ENCODE data around the gene AP1S2.
"Not testable (repeated sequence)": the region's sequence is repeated elsewhere in the genome, so short reads cannot be mapped to it uniquely, and the experiment has no call there.

The AP1S2 gene

DNA sequence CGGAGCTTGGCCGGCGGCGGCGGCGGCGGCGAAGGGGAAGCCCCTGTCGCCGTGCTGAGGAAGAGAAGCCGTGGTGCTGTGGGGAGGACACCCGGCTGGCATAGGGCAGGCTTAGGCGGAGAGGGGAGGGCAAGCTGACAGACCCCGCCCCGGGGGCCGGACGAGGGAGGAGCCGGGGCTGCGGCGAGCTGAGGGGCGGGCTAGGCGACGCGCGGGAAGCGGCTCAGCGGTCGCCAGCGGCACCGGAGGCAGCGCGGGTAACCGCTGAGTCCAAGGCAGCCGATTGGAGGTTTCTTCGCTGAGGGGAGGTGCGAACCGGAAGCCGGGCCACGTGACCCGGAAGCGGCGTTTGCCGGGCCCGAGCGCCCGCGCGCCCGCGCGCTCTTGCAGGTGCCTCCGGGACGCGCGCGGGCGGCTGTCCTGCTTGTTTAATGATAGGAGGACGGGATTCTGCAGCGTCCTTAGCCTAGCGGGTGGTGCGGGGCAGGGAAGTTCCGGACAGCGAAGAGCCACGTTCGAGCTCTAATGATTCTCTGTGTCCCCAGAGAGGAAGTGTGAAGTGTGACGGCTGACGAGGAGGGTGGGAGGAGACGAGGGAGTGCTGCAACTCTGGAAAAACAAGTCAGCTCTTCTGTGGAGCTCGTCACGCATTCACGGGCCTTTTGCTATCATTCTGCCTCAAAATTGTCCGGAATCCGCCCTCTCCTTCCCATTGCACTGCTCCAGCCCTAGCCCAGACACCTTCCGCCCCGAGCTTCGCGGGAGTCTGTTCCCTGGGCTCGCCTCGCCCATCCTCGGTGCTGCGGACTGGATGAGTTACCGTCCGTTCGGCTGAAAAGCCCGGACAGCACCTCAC lies at the start of gene AP1S2:
TSS of gene AP1S2 (minus strand) at position 102 of the 856 bp plus-strand sequence. CDS start 2,289 bp downstream, outside the sequence.
- Histone ChIP-seq H3K27ac (ENCODE audit: low read depth in 2 of 2, low read length in 2 of 2) (peak within 1 kb of the TSS; percentile 80 to 90), H3K36me3 (ENCODE audit: control insufficient read depth in 2 of 2, insufficient read depth in 2 of 2, low read length in 2 of 2) (no peaks in the 10 kb centered on the region), H3K4me3 (ENCODE audit: low read length in 2 of 2) (peak within 1 kb of the TSS; percentile 97 to 98), H3K9me3 (ENCODE audit: control insufficient read depth in 2 of 2, low read length in 2 of 2) (no peaks in the 10 kb centered on the region), H3K9ac (ENCODE audit: low read depth in 1 of 2, low read length in 2 of 2) (peak within 1 kb of the TSS; percentile 58 to 78), H3K27me3 (ENCODE audit: control insufficient read depth in 2 of 2, insufficient read depth in 2 of 2, low read length in 2 of 2) (peaks cover 0 to 2% of the 10 kb centered on the region in 2 donors), H3K4me1 (ENCODE audit: control insufficient read depth in 2 of 2, insufficient read depth in 2 of 2, low read length in 2 of 2) (peaks cover 6 to 9% of the 10 kb centered on the region in 2 donors)

DNA sequence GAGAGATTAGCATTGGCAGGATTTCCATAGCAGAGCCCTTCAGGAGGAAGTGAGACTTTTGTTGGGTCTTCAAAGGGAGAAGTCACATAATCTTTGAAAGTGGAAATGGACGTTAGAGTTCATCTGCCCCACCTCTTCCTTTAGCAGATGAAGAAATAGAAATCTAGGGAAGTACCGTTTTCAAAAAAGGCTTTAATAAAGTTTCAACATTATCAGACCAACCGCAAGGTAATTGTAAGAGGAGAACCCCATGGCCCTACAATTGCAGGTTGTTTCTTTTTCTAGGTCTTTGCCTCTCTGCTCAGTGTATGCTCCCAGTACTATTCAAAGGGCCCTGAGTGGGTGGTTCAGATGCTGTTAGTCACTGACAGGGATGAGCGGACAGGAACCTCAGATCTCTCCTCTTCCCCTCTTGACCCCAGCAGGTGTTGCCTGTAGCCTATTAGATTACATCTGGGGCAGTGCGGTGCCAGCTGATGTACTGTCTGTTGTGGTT lies 48.6 kb upstream of the AP1S2 start:
- Histone ChIP-seq H3K27me3 (ENCODE audit: control insufficient read depth in 2 of 2, insufficient read depth in 2 of 2, low read length in 2 of 2) (no peaks in the 10 kb centered on the region), H3K4me3 (ENCODE audit: low read length in 2 of 2) (no peak overlapping the region), H3K27ac (ENCODE audit: low read depth in 2 of 2, low read length in 2 of 2) (no peak overlapping the region), H3K4me1 (ENCODE audit: control insufficient read depth in 2 of 2, insufficient read depth in 2 of 2, low read length in 2 of 2) (no peaks in the 10 kb centered on the region), H3K9ac (ENCODE audit: low read depth in 1 of 2, low read length in 2 of 2) (no peak overlapping the region), H3K36me3 (ENCODE audit: control insufficient read depth in 2 of 2, insufficient read depth in 2 of 2, low read length in 2 of 2) (no peaks in the 10 kb centered on the region), H3K9me3 (ENCODE audit: control insufficient read depth in 2 of 2, low read length in 2 of 2) (no peaks in the 10 kb centered on the region)

DNA sequence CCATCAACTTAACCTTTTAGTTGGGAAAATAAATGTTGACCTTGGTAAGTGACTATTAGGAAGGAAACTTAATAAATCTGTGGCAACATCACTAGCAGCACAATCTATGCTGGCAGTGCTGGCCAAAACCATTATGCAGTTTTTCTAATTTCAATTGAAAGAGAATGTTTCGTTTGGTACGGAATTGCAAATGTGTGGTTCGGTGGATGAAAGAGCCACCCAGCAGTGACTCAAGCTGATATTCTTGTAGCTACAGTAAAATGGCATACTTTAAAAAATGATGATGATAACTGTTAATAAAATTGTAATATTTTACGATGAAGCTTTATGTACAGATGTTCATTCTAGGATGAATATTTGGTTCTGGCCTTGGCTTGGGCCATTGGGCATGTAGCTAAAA lies 40.7 kb upstream of the AP1S2 start:
- Histone ChIP-seq H3K27ac (ENCODE audit: low read depth in 2 of 2, low read length in 2 of 2) (no peak overlapping the region), H3K9ac (ENCODE audit: low read depth in 1 of 2, low read length in 2 of 2) (no peak overlapping the region), H3K36me3 (ENCODE audit: control insufficient read depth in 2 of 2, insufficient read depth in 2 of 2, low read length in 2 of 2) (no peaks in the 10 kb centered on the region), H3K4me3 (ENCODE audit: low read length in 2 of 2) (no peak overlapping the region), H3K9me3 (ENCODE audit: control insufficient read depth in 2 of 2, low read length in 2 of 2) (no peaks in the 10 kb centered on the region), H3K4me1 (ENCODE audit: control insufficient read depth in 2 of 2, insufficient read depth in 2 of 2, low read length in 2 of 2) (no peaks in the 10 kb centered on the region), H3K27me3 (ENCODE audit: control insufficient read depth in 2 of 2, insufficient read depth in 2 of 2, low read length in 2 of 2) (peaks cover 3 to 4% of the 10 kb centered on the region in 2 donors)

- peaks cover 3 to 4% of the 10 kb centered on the region in 2 donors for H3K27me3 ChIP-seq (ENCODE audit: control insufficient read depth in 2 of 2, insufficient read depth in 2 of 2, low read length in 2 of 2)
- H3K9me3 ChIP-seq (ENCODE audit: control insufficient read depth in 2 of 2, low read length in 2 of 2): no peaks in the 10 kb centered on the region
- H3K36me3 ChIP-seq (ENCODE audit: control insufficient read depth in 2 of 2, insufficient read depth in 2 of 2, low read length in 2 of 2): no peaks in the 10 kb centered on the region
- H3K4me1 ChIP-seq (ENCODE audit: control insufficient read depth in 2 of 2, insufficient read depth in 2 of 2, low read length in 2 of 2): no peaks in the 10 kb centered on the region
- no peak overlapping the region for H3K9ac ChIP-seq (ENCODE audit: low read depth in 1 of 2, low read length in 2 of 2)
- no peak overlapping the region for H3K27ac ChIP-seq (ENCODE audit: low read depth in 2 of 2, low read length in 2 of 2)
- H3K4me3 ChIP-seq (ENCODE audit: low read length in 2 of 2): no peak overlapping the region
Measured at GRCh38 chrX:15894724-15895123, 40.1 kb upstream of the AP1S2 start.

DNA sequence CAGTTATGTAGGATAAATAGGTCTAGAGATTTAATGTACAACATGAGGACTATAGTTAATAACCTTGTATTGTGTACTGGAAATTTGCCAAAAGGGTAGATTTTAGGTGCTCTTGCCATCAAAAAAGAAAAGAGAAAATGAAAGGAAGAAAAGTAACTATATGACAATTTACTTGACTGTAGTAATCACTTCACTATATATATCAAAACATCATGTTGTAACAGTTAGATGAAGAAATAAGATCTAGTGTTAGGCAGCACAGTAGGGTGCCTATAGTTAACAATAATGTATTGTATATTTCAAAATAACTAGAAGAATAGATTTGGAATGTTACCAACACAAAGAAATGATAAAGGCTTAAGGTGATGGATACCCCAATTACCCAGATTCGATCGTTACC lies 35.9 kb upstream of the AP1S2 start:
- H3K27ac ChIP-seq (ENCODE audit: low read depth in 2 of 2, low read length in 2 of 2): no peak overlapping the region
- H3K27me3 ChIP-seq (ENCODE audit: control insufficient read depth in 2 of 2, insufficient read depth in 2 of 2, low read length in 2 of 2): peaks cover 3 to 4% of the 10 kb centered on the region in 2 donors
- no peaks in the 10 kb centered on the region for H3K9me3 ChIP-seq (ENCODE audit: control insufficient read depth in 2 of 2, low read length in 2 of 2)
- no peak overlapping the region for H3K4me3 ChIP-seq (ENCODE audit: low read length in 2 of 2)
- H3K9ac ChIP-seq (ENCODE audit: low read depth in 1 of 2, low read length in 2 of 2): no peak overlapping the region
- no peaks in the 10 kb centered on the region for H3K36me3 ChIP-seq (ENCODE audit: control insufficient read depth in 2 of 2, insufficient read depth in 2 of 2, low read length in 2 of 2)
- H3K4me1 ChIP-seq (ENCODE audit: control insufficient read depth in 2 of 2, insufficient read depth in 2 of 2, low read length in 2 of 2): no peaks in the 10 kb centered on the region

DNA sequence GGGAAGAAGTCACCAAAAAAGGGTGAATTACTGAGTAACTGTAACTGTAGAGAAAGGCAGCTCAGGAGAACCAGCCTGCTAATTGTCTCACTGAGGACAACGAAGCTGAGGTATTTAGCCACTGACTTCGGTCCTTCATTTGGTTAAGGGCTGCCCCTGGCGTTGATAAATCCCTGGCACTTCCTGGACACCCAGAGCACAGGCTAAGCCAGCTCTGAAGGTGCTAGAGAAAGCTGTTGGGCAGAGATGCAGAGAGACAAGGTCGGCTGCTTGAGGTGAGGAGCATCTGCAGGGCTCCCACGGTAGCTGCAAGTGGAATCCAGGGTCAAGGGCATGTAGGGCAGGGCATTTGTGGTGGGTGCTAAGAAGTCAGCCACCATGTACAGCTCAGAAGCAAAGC lies 33.4 kb upstream of the AP1S2 start:
- Histone ChIP-seq H3K36me3 (ENCODE audit: control insufficient read depth in 2 of 2, insufficient read depth in 2 of 2, low read length in 2 of 2) (no peaks in the 10 kb centered on the region), H3K27me3 (ENCODE audit: control insufficient read depth in 2 of 2, insufficient read depth in 2 of 2, low read length in 2 of 2) (peaks cover 3 to 4% of the 10 kb centered on the region in 2 donors), H3K9me3 (ENCODE audit: control insufficient read depth in 2 of 2, low read length in 2 of 2) (no peaks in the 10 kb centered on the region), H3K4me1 (ENCODE audit: control insufficient read depth in 2 of 2, insufficient read depth in 2 of 2, low read length in 2 of 2) (no peaks in the 10 kb centered on the region), H3K9ac (ENCODE audit: low read depth in 1 of 2, low read length in 2 of 2) (no peak overlapping the region), H3K27ac (ENCODE audit: low read depth in 2 of 2, low read length in 2 of 2) (no peak overlapping the region), H3K4me3 (ENCODE audit: low read length in 2 of 2) (no peak overlapping the region)

- Histone ChIP-seq H3K9me3 (ENCODE audit: control insufficient read depth in 2 of 2, low read length in 2 of 2) (peaks cover 0 to 2% of the 10 kb centered on the region in 2 donors), H3K4me3 (ENCODE audit: low read length in 2 of 2) (no peak overlapping the region), H3K27ac (ENCODE audit: low read depth in 2 of 2, low read length in 2 of 2) (no peak overlapping the region), H3K4me1 (ENCODE audit: control insufficient read depth in 2 of 2, insufficient read depth in 2 of 2, low read length in 2 of 2) (no peaks in the 10 kb centered on the region), H3K9ac (ENCODE audit: low read depth in 1 of 2, low read length in 2 of 2) (no peak overlapping the region), H3K27me3 (ENCODE audit: control insufficient read depth in 2 of 2, insufficient read depth in 2 of 2, low read length in 2 of 2) (no peaks in the 10 kb centered on the region), H3K36me3 (ENCODE audit: control insufficient read depth in 2 of 2, insufficient read depth in 2 of 2, low read length in 2 of 2) (no peaks in the 10 kb centered on the region)
Measured at GRCh38 chrX:15883540-15883863, 28.9 kb upstream of the AP1S2 start.

- Histone ChIP-seq H3K9ac (ENCODE audit: low read depth in 1 of 2, low read length in 2 of 2) (no peak overlapping the region), H3K36me3 (ENCODE audit: control insufficient read depth in 2 of 2, insufficient read depth in 2 of 2, low read length in 2 of 2) (no peaks in the 10 kb centered on the region), H3K27ac (ENCODE audit: low read depth in 2 of 2, low read length in 2 of 2) (no peak overlapping the region), H3K4me3 (ENCODE audit: low read length in 2 of 2) (no peak overlapping the region), H3K9me3 (ENCODE audit: control insufficient read depth in 2 of 2, low read length in 2 of 2) (peaks cover 0 to 2% of the 10 kb centered on the region in 2 donors), H3K27me3 (ENCODE audit: control insufficient read depth in 2 of 2, insufficient read depth in 2 of 2, low read length in 2 of 2) (no peaks in the 10 kb centered on the region), H3K4me1 (ENCODE audit: control insufficient read depth in 2 of 2, insufficient read depth in 2 of 2, low read length in 2 of 2) (no peaks in the 10 kb centered on the region)
Measured at GRCh38 chrX:15882704-15883539, 28.3 kb upstream of the AP1S2 start.

GRCh38 chrX:15881381-15881897 lies 26.8 kb upstream of the AP1S2 start:
- Histone ChIP-seq H3K4me3 (ENCODE audit: low read length in 2 of 2) (no peak overlapping the region), H3K27ac (ENCODE audit: low read depth in 2 of 2, low read length in 2 of 2) (no peak overlapping the region), H3K9ac (ENCODE audit: low read depth in 1 of 2, low read length in 2 of 2) (no peak overlapping the region), H3K4me1 (ENCODE audit: control insufficient read depth in 2 of 2, insufficient read depth in 2 of 2, low read length in 2 of 2) (no peaks in the 10 kb centered on the region), H3K36me3 (ENCODE audit: control insufficient read depth in 2 of 2, insufficient read depth in 2 of 2, low read length in 2 of 2) (no peaks in the 10 kb centered on the region), H3K9me3 (ENCODE audit: control insufficient read depth in 2 of 2, low read length in 2 of 2) (peaks cover 0 to 2% of the 10 kb centered on the region in 2 donors), H3K27me3 (ENCODE audit: control insufficient read depth in 2 of 2, insufficient read depth in 2 of 2, low read length in 2 of 2) (peaks cover 0 to 3% of the 10 kb centered on the region in 2 donors)

GRCh38 chrX:15877914-15878313 lies 23.3 kb upstream of the AP1S2 start:
- H3K36me3 ChIP-seq (ENCODE audit: control insufficient read depth in 2 of 2, insufficient read depth in 2 of 2, low read length in 2 of 2); H3K9ac ChIP-seq (ENCODE audit: low read depth in 1 of 2, low read length in 2 of 2); H3K27me3 ChIP-seq (ENCODE audit: control insufficient read depth in 2 of 2, insufficient read depth in 2 of 2, low read length in 2 of 2); H3K9me3 ChIP-seq (ENCODE audit: control insufficient read depth in 2 of 2, low read length in 2 of 2); H3K4me1 ChIP-seq (ENCODE audit: control insufficient read depth in 2 of 2, insufficient read depth in 2 of 2, low read length in 2 of 2); H3K27ac ChIP-seq (ENCODE audit: low read depth in 2 of 2, low read length in 2 of 2); H3K4me3 ChIP-seq (ENCODE audit: low read length in 2 of 2): not testable (repeated sequence)
